Effector memory CD4-positive, alpha-beta T cell (primary cell): Measurements from ENCODE around the gene OR2AE1.
"Not testable (repeated sequence)": the region's sequence is repeated elsewhere in the genome, so short reads cannot be mapped to it uniquely, and the experiment has no call there.

Source experiments
- DNase-seq, 3 donors: peaks; one replicate each; pipeline ENCODE4 v3.0.0-alpha.2; 2020
- H3K27ac ChIP-seq: 2 replicates; pipeline ENCODE4 v1.7.0; 2013; ENCODE audit warnings: mild to moderate bottlenecking, low read length, moderate library complexity; ENCODE audit not compliant: insufficient read depth, poor library complexity, severe bottlenecking
- H3K27me3 ChIP-seq: replicated peaks from 2 replicates; pipeline ENCODE4 v1.7.0; 2013; ENCODE audit warnings: mild to moderate bottlenecking, low read length; ENCODE audit not compliant: insufficient read depth, control insufficient read depth, poor library complexity, severe bottlenecking
- H3K36me3 ChIP-seq: 2 replicates; pipeline ENCODE4 v1.7.0; 2013; ENCODE audit warnings: mild to moderate bottlenecking, low read length, moderate library complexity; ENCODE audit not compliant: control insufficient read depth, insufficient read depth
- H3K4me1 ChIP-seq: 2 replicates; pipeline ENCODE4 v1.7.0; 2013; ENCODE audit warnings: low read length, mild to moderate bottlenecking; ENCODE audit not compliant: control insufficient read depth, insufficient read depth, poor library complexity, severe bottlenecking
- H3K4me3 ChIP-seq: 2 replicates; pipeline ENCODE4 v1.7.0; 2013; ENCODE audit warnings: low read length, low read depth, mild to moderate bottlenecking; ENCODE audit not compliant: insufficient read depth, poor library complexity, severe bottlenecking
- H3K9me3 ChIP-seq: 2 replicates; pipeline ENCODE4 v1.7.0; 2013; ENCODE audit warnings: mild to moderate bottlenecking, low read length, moderate library complexity; ENCODE audit not compliant: control insufficient read depth

OR2AE1 gene

DNA sequence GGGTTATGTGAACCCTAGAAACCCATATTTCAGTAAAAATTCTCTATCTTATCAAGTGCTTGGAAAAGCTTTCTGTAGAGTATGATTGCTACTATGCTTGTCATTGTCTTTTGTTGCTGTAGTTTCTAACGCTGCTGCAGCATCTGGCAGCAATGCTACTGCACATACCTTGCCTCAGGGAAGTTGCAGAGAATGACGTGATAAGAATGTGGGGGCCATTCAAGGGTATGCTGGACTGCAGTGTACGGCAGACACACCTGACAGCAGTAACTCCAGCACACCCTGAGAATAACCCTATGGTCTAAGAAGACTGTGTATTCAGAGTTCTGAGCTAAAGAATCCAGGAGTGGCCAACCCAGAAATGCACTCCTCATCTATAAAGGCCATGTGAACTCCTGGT, 22.0 kb upstream of the OR2AE1 start:
- Histone ChIP-seq H3K36me3 (peaks cover 43% of the 10 kb centered on the region), H3K27me3 (no peaks in the 10 kb centered on the region), H3K9me3 (no peaks in the 10 kb centered on the region), H3K27ac (no peak overlapping the region), H3K4me3 (no peak overlapping the region), H3K4me1 (no peaks in the 10 kb centered on the region)
- no peak for DNase-seq

DNA sequence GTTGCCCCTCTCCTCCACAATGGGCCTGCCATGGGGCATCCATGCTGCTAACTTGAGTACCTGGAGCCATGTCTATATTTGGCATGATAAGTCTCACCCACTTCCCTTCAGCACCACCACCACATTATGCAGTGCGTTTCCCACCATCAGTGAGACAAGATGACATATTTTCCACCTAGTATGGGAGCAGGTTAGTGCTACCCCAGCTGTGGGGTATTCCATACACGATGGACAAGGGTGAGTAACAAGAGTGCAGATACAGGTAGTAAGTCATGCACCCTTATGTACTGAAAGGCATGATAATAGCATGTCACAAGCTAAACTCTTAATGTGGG, 21.2 kb upstream of the OR2AE1 start:
- no peaks in the 10 kb centered on the region for H3K9me3 ChIP-seq
- peaks cover 35% of the 10 kb centered on the region for H3K36me3 ChIP-seq
- no peak for DNase-seq
- no peak overlapping the region for H3K27ac ChIP-seq
- H3K27me3 ChIP-seq: no peaks in the 10 kb centered on the region
- H3K4me1 ChIP-seq: no peaks in the 10 kb centered on the region
- H3K4me3 ChIP-seq: no peak overlapping the region

DNA sequence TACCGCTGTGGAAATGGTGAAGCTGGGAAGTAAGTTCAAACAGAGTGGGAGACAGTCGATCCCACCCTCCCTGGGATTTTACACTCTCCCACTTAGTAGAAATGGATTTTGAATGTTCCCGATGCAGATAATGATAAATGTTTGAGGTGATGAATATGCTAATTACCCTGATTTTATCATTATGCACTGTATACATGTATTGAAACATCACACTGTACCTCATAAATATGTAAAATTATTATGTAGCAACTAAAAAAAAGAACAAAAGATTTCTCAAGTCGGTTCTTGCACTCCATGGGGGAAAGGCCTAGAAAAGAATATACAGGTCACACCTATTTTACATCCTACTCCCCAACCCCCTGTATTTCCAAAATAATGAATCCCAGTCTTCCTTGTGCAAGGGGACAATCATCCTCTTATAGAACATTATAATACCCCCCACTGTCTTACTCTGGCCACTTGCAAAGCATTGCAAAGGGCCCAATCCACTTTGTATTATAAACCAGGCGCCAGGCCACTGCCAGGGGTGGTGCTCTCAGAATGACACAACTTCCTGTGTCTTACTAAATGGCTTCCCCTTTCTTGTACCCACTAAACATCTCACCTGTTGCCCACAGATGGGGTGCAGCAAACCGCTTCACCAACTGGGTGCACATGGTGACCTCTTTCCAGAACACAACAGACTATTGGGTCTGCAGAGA, 20.6 kb upstream of the OR2AE1 start:
- no peak overlapping the region for H3K27ac ChIP-seq
- H3K27me3 ChIP-seq: no peaks in the 10 kb centered on the region
- no peak for DNase-seq
- no peaks in the 10 kb centered on the region for H3K4me1 ChIP-seq
- peaks cover 30% of the 10 kb centered on the region for H3K36me3 ChIP-seq
- no peak overlapping the region for H3K4me3 ChIP-seq
- no peaks in the 10 kb centered on the region for H3K9me3 ChIP-seq

DNA sequence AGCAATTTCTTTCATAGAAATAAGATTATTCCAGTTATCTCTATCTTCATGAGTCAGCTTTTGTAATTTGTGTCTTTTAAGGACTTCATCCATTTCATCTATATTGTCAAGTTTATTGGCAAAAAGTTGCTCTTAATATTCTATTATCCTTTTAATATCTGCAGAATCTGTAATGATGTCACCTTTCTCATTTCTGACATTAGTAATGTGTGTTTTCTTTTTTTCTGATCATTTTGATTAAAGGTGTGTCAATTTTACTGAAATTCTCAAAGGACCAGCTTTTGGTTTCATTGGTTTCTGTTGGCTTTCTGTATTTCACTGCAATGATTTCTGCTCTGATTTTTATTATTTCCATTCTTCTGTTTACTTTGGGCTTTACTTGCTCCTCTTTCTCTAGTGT, 17.9 kb upstream of the OR2AE1 start:
- no peak for DNase-seq
- Histone ChIP-seq H3K36me3 (peaks cover 25% of the 10 kb centered on the region), H3K27me3 (no peaks in the 10 kb centered on the region), H3K9me3 (no peaks in the 10 kb centered on the region), H3K4me1 (no peaks in the 10 kb centered on the region), H3K27ac (no peak overlapping the region), H3K4me3 (no peak overlapping the region)

DNA sequence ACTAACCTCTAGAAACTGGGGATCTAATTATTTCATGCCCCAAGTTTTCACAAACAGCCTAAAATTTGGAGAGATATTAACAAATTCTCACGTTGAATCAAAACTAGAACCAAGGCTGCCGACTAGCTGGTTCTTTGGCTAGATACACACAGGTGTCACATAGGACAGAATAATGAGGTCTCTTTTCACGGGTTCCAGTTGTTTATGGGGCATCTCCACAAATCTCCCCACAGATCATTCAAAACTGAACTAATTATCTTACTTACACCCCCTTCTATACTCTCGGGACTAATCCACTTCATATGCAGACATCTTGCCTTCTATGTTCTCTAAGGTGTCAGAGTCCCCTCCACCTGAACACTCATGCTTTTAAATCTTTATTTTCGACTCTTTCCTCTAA, 16.4 kb upstream of the OR2AE1 start:
- Histone ChIP-seq H3K4me1 (no peaks in the 10 kb centered on the region), H3K4me3 (no peak overlapping the region), H3K36me3 (peaks cover 23% of the 10 kb centered on the region), H3K27me3 (no peaks in the 10 kb centered on the region), H3K27ac (no peak overlapping the region), H3K9me3 (no peaks in the 10 kb centered on the region)
- no peak for DNase-seq

DNA sequence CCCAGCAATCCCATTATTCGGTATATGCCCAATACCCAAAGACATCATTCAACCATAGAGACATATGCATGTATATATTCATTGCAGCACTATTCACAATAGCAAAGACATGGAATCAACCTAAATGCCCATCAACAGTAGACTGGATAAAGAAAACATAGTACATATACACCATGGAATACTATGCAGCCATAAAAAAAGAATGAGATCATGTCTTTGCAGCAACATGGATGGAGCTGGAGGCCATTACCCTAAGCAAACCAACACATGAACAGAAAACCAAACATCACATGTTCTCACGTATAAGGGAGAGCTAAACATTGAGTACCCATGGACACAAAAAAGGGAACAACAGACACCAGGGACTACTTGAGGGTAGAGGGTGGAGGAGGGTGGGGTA, 13.5 kb upstream of the OR2AE1 start:
- not testable (repeated sequence) for H3K4me1 ChIP-seq, H3K27me3 ChIP-seq, DNase-seq, H3K27ac ChIP-seq, H3K4me3 ChIP-seq, H3K9me3 ChIP-seq
- peaks cover 23% of the 10 kb centered on the region for H3K36me3 ChIP-seq

DNA sequence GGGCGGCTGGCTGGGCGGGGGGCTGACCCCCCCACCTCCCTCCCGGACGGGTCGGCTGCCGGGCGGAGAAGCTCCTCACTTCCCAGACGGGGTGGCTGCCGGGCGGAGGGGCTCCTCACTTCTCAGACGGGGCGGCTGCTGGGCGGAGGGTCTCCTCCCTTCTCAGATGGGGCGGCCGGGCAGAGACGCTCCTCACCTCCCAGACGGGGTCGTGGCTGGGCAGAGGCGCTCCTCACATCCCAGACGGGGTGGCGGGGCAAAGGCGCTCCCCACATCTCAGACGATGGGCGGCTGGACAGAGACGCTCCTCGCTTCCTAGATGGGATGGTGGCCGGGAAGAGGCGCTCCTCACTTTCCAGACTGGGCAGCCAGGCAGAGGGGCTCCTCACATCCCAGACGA, 11.5 kb upstream of the OR2AE1 start:
- peaks cover 23% of the 10 kb centered on the region for H3K36me3 ChIP-seq
- DNase-seq, H3K9me3 ChIP-seq, H3K4me3 ChIP-seq, H3K4me1 ChIP-seq, H3K27ac ChIP-seq, H3K27me3 ChIP-seq: not testable (repeated sequence)

DNA sequence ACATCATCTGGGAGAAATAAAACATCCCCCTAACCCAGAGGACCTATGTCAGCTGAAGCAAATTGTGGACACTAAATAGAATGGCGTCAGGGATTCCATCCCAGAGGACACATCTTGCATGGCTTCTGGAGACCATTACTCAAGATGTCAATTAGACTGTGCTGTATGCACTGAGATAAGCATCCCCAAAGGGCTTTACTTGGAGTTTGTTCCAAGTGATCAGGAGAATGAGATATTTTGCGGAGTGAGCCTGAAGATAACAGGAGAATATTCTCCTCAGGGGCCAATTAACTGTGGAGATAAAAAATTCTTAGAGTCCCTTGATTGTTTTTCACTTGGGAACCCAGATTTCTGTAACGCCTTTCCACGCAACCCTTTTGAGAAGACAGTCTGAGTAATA, 4.5 kb upstream of the OR2AE1 start:
- no peaks in the 10 kb centered on the region for H3K9me3 ChIP-seq
- no peaks in the 10 kb centered on the region for H3K4me1 ChIP-seq
- DNase-seq: no peak
- no peaks in the 10 kb centered on the region for H3K27me3 ChIP-seq
- no peaks in the 10 kb centered on the region for H3K36me3 ChIP-seq
- H3K27ac ChIP-seq: no peak overlapping the region
- H3K4me3 ChIP-seq: no peak overlapping the region

DNA sequence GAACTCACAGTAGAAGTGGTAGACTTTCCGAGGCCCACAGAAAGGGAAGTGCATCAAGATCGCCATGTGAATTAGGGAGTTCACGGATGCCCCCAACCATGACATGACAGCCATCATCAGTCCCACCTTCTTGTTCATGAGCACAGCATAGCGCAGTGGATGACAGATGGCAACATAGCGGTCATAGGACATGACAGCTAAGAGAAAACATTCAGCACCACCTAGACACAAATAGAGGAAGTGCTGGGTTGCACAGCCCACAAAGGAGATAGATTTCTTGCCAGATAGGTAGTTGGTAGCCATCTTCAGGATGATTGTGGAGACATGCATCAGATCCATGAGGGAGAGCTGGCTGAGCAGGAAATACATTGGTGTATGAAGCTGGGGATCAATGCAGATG, 342 bp downstream of the OR2AE1 start:
- no peaks in the 10 kb centered on the region for H3K36me3 ChIP-seq
- no peak overlapping the region for H3K27ac ChIP-seq
- H3K27me3 ChIP-seq: no peaks in the 10 kb centered on the region
- no peak for DNase-seq
- no peak overlapping the region for H3K4me3 ChIP-seq
- H3K9me3 ChIP-seq: no peaks in the 10 kb centered on the region
- H3K4me1 ChIP-seq: no peaks in the 10 kb centered on the region

DNA sequence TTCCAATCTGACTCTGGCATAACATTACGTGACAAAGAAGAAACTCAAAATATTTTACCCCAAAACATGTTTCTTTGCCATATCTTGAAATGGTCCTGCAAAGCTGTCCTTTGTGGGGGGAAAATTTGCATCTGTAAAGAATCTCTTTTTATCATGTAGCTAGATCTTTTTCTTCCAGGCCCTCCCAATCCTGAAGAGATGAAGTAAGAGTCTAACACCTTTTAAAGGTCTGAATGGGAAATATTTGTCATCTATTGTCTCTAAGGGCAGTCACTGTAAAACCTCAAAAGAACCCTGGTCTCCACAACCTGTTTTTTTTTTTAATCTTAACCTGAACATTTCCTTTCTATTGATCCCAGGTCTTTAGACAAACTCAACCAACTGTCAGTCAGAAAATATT, 8.6 kb downstream of the OR2AE1 start:
- Histone ChIP-seq H3K27ac (no peak overlapping the region), H3K4me3 (no peak overlapping the region), H3K36me3 (no peaks in the 10 kb centered on the region), H3K4me1 (no peaks in the 10 kb centered on the region), H3K9me3 (no peaks in the 10 kb centered on the region), H3K27me3 (no peaks in the 10 kb centered on the region)
- no peak for DNase-seq

DNA sequence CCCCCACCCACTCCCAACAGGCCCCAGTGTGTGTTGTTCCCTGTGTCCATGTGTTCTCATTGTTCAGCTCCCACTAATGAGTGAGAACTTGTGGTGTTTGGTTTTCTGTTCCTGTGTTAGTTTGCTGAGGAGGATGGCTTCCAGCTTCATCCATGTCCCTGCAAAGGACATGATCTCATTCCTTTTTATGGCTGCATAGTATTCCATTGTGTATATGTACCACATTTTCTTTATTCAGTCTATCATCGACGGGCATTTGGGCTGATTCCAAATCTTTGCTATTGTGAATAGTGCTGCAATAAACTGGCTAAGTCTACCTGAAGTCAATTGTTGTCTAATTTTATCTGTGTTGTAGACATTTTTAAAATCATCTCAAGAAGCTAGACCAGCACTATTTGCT, 9.4 kb downstream of the OR2AE1 start:
- H3K9me3 ChIP-seq, DNase-seq, H3K4me1 ChIP-seq, H3K36me3 ChIP-seq, H3K4me3 ChIP-seq, H3K27ac ChIP-seq, H3K27me3 ChIP-seq: not testable (repeated sequence)
